HG03354 (cell line): Measurements from ENCODE around the gene KIAA1217.

Source experiments
- ATAC-seq: cut with Tn5 transposase; IDR thresholded peaks from one replicate; pipeline ENCODE4 v1.9.1; 2021; ENCODE audit warnings: mild to moderate bottlenecking; ENCODE audit not compliant: unreplicated experiment, poor library complexity, severe bottlenecking

The KIAA1217 gene

DNA sequence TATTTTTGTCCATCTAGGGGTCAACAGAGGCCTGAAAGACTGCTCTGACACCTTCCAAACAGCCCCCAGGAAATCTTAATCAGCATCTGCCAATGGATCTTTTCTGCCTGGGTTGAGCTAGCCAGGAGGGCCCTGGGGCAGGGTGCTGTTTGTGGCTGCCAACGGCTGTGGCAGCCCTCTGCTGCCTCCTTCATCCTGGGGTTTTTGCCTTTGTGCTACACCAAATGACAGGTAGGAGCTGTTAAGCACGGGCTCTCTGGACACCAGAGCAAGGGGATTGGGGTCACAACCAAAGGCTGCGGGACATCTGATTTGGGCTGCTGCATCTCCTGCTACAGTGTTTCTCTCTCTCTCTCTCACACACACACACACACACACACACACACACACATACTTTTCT lies 2.0 kb upstream of the KIAA1217 start:
- no peak for ATAC-seq

- ATAC-seq = no peak
These were observed 1.6 kb upstream of the KIAA1217 start for GRCh38 chr10:24207341-24207740.

- no peak for ATAC-seq
These were observed 942 bp upstream of the KIAA1217 start for GRCh38 chr10:24207781-24208611.

- peak; percentile 61 for ATAC-seq
These were observed 464 bp downstream of the KIAA1217 start for GRCh38 chr10:24209432-24209771.

- peak; percentile 57 for ATAC-seq
These were observed 1.1 kb downstream of the KIAA1217 start for GRCh38 chr10:24209946-24210491.

DNA sequence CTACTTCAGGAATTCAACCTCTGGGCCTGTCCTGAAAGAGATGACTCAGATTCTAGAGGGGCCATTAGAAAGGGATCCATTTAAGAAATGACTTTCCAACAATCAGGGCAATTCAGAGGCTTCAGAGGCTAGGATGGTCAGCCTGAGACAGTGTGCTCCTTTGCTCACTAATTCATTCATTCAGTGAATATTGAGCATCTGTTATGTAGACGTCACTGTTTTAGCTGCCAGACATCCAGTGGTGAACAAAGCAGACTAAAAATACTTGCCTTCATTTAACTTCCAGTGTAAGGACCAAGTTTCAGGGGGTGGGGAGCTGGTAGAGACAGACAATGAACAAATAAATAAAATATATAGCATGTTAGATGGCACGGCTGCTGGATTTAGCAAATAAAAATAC lies 1.6 kb downstream of the KIAA1217 start:
- ATAC-seq = no peak

DNA sequence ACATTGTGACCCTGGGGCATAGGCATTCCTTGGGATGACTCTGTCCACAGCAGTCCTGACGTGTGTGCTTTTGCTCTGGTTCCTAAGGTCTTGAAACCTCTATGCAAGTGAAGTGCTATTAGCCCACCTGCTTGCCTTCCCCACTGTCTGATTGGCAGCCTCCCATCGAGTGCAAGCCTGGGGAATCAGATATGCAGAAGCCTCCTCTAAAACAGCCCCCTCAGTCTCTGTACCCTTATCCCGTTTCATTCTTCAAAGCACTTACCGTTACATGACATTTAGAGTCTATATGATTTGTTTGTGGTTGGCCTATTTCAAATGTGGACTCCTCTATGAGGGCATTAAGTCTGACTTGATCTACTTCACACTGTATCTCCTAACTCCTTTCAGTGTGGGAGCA lies 4.3 kb downstream of the KIAA1217 start:
- no peak for ATAC-seq

GRCh38 chr10:24213881-24214280 lies 4.9 kb downstream of the KIAA1217 start:
- ATAC-seq = no peak

GRCh38 chr10:24214762-24215161 lies 5.8 kb downstream of the KIAA1217 start:
- ATAC-seq = no peak

DNA sequence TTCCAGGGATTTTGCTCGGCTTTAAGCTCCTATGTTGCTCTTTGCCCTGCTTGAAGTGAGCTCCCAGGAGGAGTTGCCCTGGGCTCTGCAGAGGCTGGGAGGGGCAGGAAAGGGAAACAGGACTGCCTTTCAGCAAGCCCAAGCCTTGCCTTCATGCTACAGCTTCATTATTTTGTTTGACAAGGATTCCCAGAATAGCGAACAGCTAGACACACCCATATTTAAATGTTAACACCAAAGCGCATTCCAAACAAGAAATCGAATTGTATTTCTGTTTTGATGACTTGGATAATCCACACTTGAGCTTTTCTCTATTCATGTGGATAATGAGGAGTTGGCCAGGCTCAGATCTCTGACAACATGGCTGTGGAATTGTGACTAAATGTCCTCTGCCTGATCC lies 6.3 kb downstream of the KIAA1217 start:
- no peak for ATAC-seq

GRCh38 chr10:24215603-24216002 lies 6.7 kb downstream of the KIAA1217 start:
- ATAC-seq = no peak

GRCh38 chr10:24219963-24220362 lies 11.0 kb downstream of the KIAA1217 start:
- no peak for ATAC-seq

DNA sequence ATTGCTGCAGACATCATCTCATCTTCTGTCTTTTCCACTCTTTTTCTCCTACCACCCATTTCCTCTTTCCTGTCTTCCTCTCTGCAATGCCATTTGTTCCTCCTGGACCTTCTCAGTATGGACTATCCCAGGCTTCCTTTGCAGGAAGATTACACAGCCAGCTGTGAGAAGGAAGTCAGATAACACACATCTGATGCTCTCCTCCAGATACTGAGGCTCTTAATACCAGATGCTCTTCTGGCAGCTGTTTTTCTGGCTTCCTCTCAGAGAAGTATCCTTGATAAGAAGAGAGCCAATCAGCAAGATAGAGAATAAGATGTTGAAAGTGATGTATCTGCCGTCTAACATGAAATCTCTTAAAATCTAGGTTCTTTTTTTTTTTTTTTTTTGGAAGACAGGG lies 14.4 kb downstream of the KIAA1217 start:
- ATAC-seq = no peak

GRCh38 chr10:24223953-24224352 lies 15.0 kb downstream of the KIAA1217 start:
- ATAC-seq = no peak

DNA sequence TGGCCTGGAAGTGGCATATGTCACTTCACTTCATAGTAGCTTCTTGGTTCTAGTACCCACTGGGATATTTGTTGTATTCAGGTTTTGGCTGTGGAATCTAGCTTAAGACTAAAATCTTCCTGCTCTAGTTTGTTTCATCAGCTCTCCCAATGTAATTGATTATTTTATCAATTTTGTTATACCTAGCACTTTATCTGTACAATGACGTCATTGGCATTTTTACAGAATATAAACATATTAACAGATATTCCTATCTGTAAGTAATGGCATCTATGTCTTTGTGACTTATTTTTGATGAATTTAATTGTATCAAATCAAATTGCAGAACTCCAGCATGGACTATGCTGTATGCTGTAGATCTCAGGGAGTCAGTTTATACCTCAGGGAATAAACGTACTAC lies 19.7 kb downstream of the KIAA1217 start:
- no peak for ATAC-seq

- ATAC-seq = no peak
These were observed 21.0 kb downstream of the KIAA1217 start for GRCh38 chr10:24229909-24230308.

DNA sequence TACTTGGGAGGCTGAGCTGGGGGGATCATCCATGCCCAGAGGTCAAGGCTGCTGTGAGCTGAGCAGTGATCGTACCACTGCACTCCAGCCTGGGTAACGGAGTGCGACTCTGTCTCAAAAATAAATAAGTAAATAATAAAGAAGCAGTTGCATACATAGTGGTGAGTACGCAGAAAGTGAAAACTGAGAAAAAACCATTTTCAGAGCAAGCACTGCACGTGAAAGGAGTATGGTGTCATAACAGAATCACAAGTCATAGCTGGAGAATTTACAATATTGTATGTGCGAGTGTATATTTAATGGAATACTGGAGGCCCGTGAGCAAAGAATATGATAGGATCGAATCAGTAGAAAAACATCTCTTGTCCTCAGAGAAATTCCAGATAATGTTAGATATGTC lies 22.3 kb downstream of the KIAA1217 start:
- no peak for ATAC-seq

GRCh38 chr10:24234784-24235183 lies 25.8 kb downstream of the KIAA1217 start:
- no peak for ATAC-seq

GRCh38 chr10:24235471-24235870 lies 26.5 kb downstream of the KIAA1217 start:
- no peak for ATAC-seq

GRCh38 chr10:24237801-24238395 lies 29.0 kb downstream of the KIAA1217 start:
- no peak for ATAC-seq

DNA sequence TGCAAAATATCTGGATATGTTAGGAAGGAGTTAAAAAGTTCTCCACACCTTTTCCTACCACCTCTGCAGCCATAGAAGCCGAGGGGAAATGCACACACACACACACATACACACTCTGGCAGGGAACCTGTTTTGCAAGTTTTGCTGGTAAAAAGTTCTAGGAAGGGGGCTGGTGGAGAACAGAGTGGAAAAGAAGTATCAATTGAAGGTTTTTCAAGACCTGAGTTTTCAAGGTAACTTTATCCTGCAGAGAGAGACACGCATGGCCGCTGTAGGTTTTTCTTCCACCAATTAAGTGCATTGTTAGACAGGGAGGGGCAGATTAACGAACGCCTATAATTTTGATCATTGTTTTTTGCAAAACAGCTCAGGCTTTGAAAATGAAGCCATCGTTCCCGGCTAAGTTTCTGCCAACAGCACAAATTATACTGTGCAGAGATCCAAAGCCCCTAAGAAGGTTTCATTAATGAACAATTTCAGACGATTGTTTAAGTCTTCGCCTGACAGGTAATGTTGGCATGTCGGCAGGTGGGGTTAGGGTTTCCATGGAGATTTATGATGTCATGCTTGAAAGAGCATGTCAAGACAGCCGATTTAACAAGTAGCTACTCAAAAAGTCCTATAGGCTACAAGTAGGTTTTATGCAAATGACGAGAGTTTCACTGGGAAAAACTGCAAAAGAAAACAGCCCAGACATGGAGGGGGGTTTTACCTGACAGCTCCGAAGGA lies 29.7 kb downstream of the KIAA1217 start:
- no peak for ATAC-seq
